ENCODE data around the gene THBS3.
A peak's percentile ranks its signal among the peaks of the same experiment; 100 is the strongest.

The THBS3 gene

GRCh38 chr1:155253797-155254196, 46.1 kb upstream of the THBS3 start:
- Histone ChIP-seq H3K4me3 (ENCODE audit: low read depth, low read length) (no peak overlapping the region), H3K36me3 (peaks cover 59% of the 10 kb centered on the region), H3K9me3 (ENCODE audit: severe bottlenecking) (no peaks in the 10 kb centered on the region), H3K27ac (no peak overlapping the region), H3K27me3 (ENCODE audit: insufficient read depth, low read depth, severe bottlenecking) (no peaks in the 10 kb centered on the region)
- no peak for TF ChIP-seq CTCF (IDR thresholded peaks at IDR 0.05; ENCODE audit: low read depth, low read length)
- no peak for DNase-seq

- Histone ChIP-seq H3K27me3 (ENCODE audit: insufficient read depth, low read depth, severe bottlenecking) (no peaks in the 10 kb centered on the region), H3K27ac (no peak overlapping the region), H3K9me3 (ENCODE audit: severe bottlenecking) (no peaks in the 10 kb centered on the region), H3K36me3 (peaks cover 59% of the 10 kb centered on the region), H3K4me3 (ENCODE audit: low read depth, low read length) (no peak overlapping the region)
- TF ChIP-seq CTCF (IDR thresholded peaks at IDR 0.05; ENCODE audit: low read depth, low read length) = peak; percentile 32; the same call in 1 of the 2 replicates
- DNase-seq = peak; percentile 33
Measured at GRCh38 chr1:155253208-155253607, 45.5 kb upstream of the THBS3 start.

- Histone ChIP-seq H3K27me3 (ENCODE audit: insufficient read depth, low read depth, severe bottlenecking) (no peaks in the 10 kb centered on the region), H3K4me3 (ENCODE audit: low read depth, low read length) (no peak overlapping the region), H3K36me3 (peaks cover 64% of the 10 kb centered on the region), H3K9me3 (ENCODE audit: severe bottlenecking) (no peaks in the 10 kb centered on the region), H3K27ac (peak overlapping the region; percentile 18; the same call in 1 of the 2 replicates)
- no peak for TF ChIP-seq CTCF (IDR thresholded peaks at IDR 0.05; ENCODE audit: low read depth, low read length)
- no peak for DNase-seq
Measured at GRCh38 chr1:155251566-155251965, 43.9 kb upstream of the THBS3 start.

- Histone ChIP-seq H3K4me3 (ENCODE audit: low read depth, low read length) (no peak overlapping the region), H3K36me3 (peaks cover 65% of the 10 kb centered on the region), H3K9me3 (ENCODE audit: severe bottlenecking) (no peaks in the 10 kb centered on the region), H3K27me3 (ENCODE audit: insufficient read depth, low read depth, severe bottlenecking) (no peaks in the 10 kb centered on the region), H3K27ac (peak overlapping the region; percentile 40)
- peak; percentile 100 for DNase-seq
- peak; percentile 100 for TF ChIP-seq CTCF (IDR thresholded peaks at IDR 0.05; ENCODE audit: low read depth, low read length)
Measured at GRCh38 chr1:155250633-155251449, 43.1 kb upstream of the THBS3 start.

- H3K4me3 ChIP-seq (ENCODE audit: low read depth, low read length) = no peak overlapping the region
- no peak for TF ChIP-seq CTCF (IDR thresholded peaks at IDR 0.05; ENCODE audit: low read depth, low read length)
- H3K9me3 ChIP-seq (ENCODE audit: severe bottlenecking) = no peaks in the 10 kb centered on the region
- H3K27ac ChIP-seq = peak overlapping the region; percentile 40
- no peak for DNase-seq
- no peaks in the 10 kb centered on the region for H3K27me3 ChIP-seq (ENCODE audit: insufficient read depth, low read depth, severe bottlenecking)
- peaks cover 65% of the 10 kb centered on the region for H3K36me3 ChIP-seq
Measured at GRCh38 chr1:155250246-155250632, 42.5 kb upstream of the THBS3 start.

Data from WERI-Rb-1 (cell line).